ENCODE results near the gene NCOA3. TPM values are rescaled to one million over a fixed set of nuclear protein-coding genes. Genes with fewer than 3 reads are reported as not detected.

Gene NCOA3
- total RNA-seq, 2 donors from 2014 or later: 63.6 to 66.6 TPM

DNA sequence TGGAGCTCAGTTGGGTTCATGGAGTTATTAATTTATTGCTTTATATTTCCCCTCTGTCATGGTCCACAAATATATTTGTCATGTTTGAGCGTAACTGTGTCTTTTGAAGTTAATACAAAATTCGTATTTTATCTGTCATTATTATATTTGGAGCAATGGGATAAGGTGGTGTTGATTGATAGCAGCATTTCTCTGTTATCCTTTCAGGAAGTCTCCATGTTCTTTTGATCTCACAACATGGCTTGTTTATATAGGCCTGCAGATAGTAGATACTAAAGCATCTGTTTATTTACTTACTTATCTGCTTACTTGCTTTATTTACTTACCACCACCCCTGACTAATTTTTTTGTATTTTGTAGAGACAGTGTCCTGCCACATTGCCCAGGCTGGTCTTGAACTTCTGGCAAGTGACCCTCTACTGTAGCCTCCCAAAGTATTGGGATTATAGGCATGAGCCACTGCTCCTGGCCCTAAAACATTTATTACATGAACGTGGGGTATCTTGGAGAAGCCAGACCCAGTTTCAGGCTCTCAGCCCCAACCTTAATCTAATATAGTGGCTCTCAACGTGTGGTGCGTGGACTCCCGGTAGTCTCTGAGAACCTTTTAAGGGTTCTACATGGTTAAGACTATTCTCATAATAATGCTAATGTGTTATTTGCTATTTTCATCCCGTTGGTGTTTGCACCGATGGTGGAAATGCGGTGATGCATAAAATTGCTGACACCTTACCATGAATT lies 104.2 kb downstream of the NCOA3 start:
- ATAC-seq (no peak), DNase-seq (ENCODE audit: low spot score) (no peak)
- no peaks in the 10 kb centered on the region for H3K27me3 Mint-ChIP-seq
- H3K4me1 Mint-ChIP-seq (ENCODE audit: low read depth in 2 of 2): peaks cover 48% of the 10 kb centered on the region in 2 donors
- H3K36me3 Mint-ChIP-seq: no peaks in the 10 kb centered on the region
- H3K4me3 Mint-ChIP-seq: peak overlapping the region; percentile 4
- H3K27ac Mint-ChIP-seq: peak overlapping the region; percentile 86 to 91
- no peaks in the 10 kb centered on the region for H3K9me3 Mint-ChIP-seq

DNA sequence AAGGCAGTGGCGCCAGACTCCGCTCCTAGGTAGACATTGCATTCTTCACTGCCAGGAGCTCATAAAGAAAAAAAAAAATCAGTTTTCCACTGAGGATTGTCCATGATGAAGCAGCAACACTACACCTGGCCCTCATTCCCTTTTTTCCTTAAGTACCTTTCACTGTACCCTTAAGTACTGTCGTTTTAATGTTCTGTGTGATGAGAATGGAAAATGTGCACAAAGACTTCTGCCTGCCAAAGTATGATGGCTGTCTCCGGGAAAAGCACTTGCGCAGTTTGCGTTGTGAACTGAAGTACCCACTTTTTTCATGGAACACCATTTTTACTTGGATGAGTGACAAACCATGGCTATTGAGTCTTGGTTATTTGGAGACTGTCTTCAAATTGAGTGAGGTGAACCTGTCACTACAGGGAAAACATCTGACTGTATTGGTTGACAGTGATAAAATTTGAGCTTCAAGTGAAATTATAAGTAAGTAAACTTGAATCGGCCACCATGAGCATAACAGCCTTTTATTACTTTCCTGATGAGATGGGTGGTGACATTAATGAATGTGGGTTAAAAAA lies 104.8 kb downstream of the NCOA3 start:
- Mint-ChIP-seq H3K9me3 (no peaks in the 10 kb centered on the region), H3K4me1 (ENCODE audit: low read depth in 2 of 2) (peaks cover 54% of the 10 kb centered on the region in 2 donors), H3K4me3 (peak overlapping the region; percentile 66), H3K27ac (peak overlapping the region; percentile 86 to 91), H3K36me3 (no peaks in the 10 kb centered on the region), H3K27me3 (no peaks in the 10 kb centered on the region)
- DNase-seq (ENCODE audit: low spot score) (no peak), ATAC-seq (no peak)

DNA sequence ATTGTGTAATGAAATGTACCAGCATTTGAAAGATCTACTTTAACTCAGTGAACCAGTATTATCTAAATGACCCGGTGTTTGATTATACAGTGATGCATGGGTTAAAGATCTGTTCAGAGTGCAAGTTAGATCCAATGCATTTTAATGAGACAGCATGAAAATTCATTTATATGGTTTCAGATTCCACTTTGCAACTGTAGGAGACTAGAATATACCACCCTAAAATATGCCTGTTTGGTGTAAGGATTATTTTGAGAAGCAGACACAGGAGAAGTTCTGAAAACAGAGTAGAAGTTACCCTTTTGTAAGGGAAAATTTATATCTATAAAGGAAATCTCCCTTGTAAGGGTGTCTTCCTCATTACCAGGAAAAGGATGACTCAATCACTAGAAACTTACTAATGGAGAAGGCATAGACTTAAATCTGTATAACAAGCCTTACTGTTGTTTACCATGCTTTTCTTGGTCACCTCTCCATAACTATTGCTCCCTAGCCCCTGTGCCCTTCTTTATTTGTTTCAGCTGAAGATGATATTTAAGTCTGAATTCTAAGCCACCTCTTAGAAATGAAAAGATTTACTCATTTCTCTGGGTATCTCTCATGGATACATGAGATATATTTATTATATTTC lies 105.4 kb downstream of the NCOA3 start:
- H3K36me3 Mint-ChIP-seq: no peaks in the 10 kb centered on the region
- ATAC-seq: peak; percentile 63 to 77
- H3K9me3 Mint-ChIP-seq: no peaks in the 10 kb centered on the region
- peak overlapping the region; percentile 86 to 91 for H3K27ac Mint-ChIP-seq
- H3K4me1 Mint-ChIP-seq (ENCODE audit: low read depth in 2 of 2): peaks cover 54 to 58% of the 10 kb centered on the region in 2 donors
- DNase-seq (ENCODE audit: low spot score): no peak
- peak overlapping the region; percentile 66 for H3K4me3 Mint-ChIP-seq
- H3K27me3 Mint-ChIP-seq: no peaks in the 10 kb centered on the region

DNA sequence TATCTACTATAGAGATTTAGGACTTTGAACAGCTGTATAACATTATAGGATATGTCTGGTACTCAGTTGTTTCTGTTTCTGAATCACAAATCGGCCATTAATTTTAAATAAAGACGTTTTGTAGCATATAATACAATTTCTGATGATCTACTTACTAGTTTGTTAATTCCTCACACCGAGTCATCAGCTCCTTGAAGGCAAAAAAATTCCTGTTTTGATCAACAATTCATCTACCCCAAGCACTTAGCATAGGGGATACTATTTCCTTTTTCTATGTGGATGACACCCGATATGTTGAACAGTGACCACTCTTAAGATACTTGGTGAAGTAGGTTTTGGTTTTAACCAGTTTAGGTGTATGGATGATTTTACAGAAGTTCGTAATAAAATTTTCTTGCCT lies 107.3 kb downstream of the NCOA3 start:
- peaks cover 57 to 63% of the 10 kb centered on the region in 2 donors for H3K4me1 Mint-ChIP-seq (ENCODE audit: low read depth in 2 of 2)

DNA sequence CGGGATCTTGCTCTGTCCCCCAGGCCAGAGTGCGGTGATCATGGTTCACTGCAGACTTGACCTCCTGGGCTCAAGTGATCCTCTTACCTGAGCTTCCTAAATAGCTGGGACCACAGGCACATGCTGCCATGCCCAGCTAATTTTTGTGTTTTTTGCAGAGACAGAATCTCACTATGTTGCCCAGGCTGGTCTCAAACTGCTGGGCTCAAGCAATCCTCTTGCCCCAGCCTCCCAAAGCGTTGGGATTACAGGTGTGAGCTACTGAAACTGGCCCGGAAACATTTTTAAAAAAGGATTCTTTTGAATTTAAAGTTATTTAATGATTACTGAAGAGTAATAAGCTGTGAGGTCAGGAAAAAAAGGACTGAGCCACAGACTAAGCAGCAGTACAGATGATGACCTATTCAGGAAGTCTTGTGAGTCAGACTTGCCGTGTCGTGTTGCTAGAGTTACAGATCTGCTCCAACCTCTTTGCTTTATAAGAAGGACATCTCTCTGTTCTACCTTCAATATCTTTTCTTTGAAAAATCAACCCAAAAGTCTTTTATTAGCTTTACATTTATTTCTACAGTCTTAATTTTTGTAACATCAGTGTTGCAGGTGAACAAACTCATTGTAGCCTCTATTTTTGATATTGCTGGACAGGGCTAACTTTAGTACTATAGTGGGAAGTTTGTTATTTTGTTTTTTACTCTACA lies 108.7 kb downstream of the NCOA3 start:
- peaks cover 5% of the 10 kb centered on the region for H3K36me3 Mint-ChIP-seq
- H3K9me3 Mint-ChIP-seq: no peaks in the 10 kb centered on the region
- peak overlapping the region; percentile 53 for H3K4me3 Mint-ChIP-seq
- peak; percentile 90 to 95 for ATAC-seq
- DNase-seq (ENCODE audit: low spot score): peak; percentile 79
- H3K4me1 Mint-ChIP-seq (ENCODE audit: low read depth in 2 of 2): peaks cover 58 to 60% of the 10 kb centered on the region in 2 donors
- H3K27ac Mint-ChIP-seq: peak overlapping the region; percentile 86 to 98
- no peaks in the 10 kb centered on the region for H3K27me3 Mint-ChIP-seq

More for the DNA sequence above, 107.3 kb downstream of the NCOA3 start:
- Mint-ChIP-seq H3K36me3 (peaks cover 2% of the 10 kb centered on the region), H3K27ac (peak overlapping the region; percentile 86 to 91), H3K27me3 (no peaks in the 10 kb centered on the region), H3K9me3 (no peaks in the 10 kb centered on the region), H3K4me3 (no peak overlapping the region)
- no peak for ATAC-seq
- DNase-seq (ENCODE audit: low spot score): no peak

DNA sequence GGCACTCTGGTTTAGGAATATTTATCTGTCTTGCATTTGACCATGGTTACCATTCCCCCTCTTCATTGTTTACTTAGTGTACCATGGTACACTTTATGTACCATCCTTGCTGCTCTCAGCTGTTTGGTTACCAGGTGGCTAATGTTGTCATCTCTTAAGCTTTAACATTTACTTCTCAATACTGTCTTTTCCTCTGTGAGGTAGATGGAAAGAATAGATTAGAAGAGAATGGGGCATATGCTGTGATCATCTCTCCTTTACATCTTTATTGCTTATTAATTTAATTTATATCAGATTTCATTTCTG lies 109.2 kb downstream of the NCOA3 start:
- DNase-seq (ENCODE audit: low spot score): no peak
- no peaks in the 10 kb centered on the region for H3K27me3 Mint-ChIP-seq
- peaks cover 5% of the 10 kb centered on the region for H3K36me3 Mint-ChIP-seq
- H3K9me3 Mint-ChIP-seq: no peaks in the 10 kb centered on the region
- peak overlapping the region; percentile 53 for H3K4me3 Mint-ChIP-seq
- H3K4me1 Mint-ChIP-seq (ENCODE audit: low read depth in 2 of 2): peaks cover 55 to 56% of the 10 kb centered on the region in 2 donors
- peak overlapping the region; percentile 86 to 98 for H3K27ac Mint-ChIP-seq
- peak; percentile 12 to 43 for ATAC-seq

DNA sequence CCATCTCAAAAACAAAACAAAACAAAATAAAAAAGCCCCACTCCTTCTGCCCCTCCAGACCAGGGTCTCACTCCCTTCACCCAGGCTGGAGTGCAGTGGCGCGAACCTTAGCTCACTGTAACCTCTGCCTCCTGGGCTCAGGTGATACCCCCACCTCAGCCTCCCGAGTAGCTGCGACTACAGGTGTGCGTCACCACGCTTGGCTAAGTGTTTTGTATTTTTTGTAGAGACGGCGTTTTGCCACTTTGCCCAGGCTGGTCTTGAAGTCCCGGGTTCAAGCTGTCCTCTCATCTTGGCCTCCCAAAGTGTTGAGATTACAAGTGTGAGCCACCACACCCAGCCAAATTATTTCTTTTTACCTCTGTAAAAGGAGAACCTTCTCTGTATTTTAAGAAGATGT lies 110.1 kb downstream of the NCOA3 start:
- H3K4me1 Mint-ChIP-seq (ENCODE audit: low read depth in 2 of 2): peaks cover 47 to 52% of the 10 kb centered on the region in 2 donors
- peak overlapping the region; percentile 45 to 98 for H3K27ac Mint-ChIP-seq
- no peak for DNase-seq (ENCODE audit: low spot score)
- H3K36me3 Mint-ChIP-seq: peaks cover 5% of the 10 kb centered on the region
- H3K9me3 Mint-ChIP-seq: no peaks in the 10 kb centered on the region
- no peaks in the 10 kb centered on the region for H3K27me3 Mint-ChIP-seq
- no peak for ATAC-seq
- no peak overlapping the region for H3K4me3 Mint-ChIP-seq

DNA sequence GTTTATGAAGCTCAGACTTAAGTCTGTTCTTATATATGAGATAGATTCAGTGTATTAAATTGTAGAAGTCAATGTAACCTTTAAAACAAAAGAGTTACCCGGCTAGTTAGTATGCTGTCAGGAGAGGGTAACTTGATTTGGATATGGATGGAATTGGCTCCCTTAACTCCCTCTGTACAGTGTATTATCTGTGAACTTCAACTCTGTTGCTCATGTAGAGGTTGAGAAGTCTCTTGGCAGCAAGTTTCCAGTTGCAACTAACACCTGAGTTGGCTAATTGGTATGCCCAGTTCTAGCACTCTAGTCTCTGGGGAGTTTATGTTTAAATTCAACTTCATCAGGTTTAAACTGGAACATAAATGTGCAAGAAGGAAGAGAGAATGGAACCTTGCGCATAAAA lies 111.0 kb downstream of the NCOA3 start:
- peak overlapping the region; percentile 45 to 98 for H3K27ac Mint-ChIP-seq
- H3K27me3 Mint-ChIP-seq: no peaks in the 10 kb centered on the region
- DNase-seq (ENCODE audit: low spot score) (no peak), ATAC-seq (no peak)
- H3K4me3 Mint-ChIP-seq: no peak overlapping the region
- peaks cover 45 to 48% of the 10 kb centered on the region in 2 donors for H3K4me1 Mint-ChIP-seq (ENCODE audit: low read depth in 2 of 2)
- peaks cover 5% of the 10 kb centered on the region for H3K36me3 Mint-ChIP-seq
- no peaks in the 10 kb centered on the region for H3K9me3 Mint-ChIP-seq

DNA sequence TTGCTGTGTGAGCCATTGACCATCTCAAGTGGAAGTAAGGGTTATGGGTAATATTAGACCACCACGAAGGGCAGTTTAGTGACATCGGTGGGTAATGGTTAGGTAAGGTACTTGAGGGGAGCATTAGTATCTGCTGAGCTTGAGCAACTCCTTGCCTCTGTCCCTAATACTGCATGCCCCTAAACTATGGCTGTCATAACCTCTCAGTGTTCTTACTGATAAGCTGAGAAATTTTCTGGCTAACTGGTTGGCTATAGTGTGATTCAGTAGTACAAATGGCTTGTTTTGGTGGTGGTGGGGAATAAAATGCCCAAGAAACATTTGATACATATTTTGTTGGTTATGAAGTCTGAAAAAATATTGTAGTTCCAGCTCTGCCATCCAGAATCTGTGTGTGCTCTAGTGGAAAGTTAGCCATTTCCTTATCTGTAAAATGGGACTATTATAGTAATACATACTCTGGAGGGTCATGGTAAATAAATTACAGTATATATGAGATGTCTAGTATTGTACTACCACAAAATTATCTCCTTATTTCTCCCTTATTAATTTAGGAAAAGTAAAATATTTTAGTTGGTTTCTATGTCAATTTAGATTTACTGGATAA lies 113.1 kb downstream of the NCOA3 start:
- DNase-seq (ENCODE audit: low spot score): no peak
- ATAC-seq: no peak
- Mint-ChIP-seq H3K4me3 (no peak overlapping the region), H3K27ac (peak overlapping the region in 1 of 2 donors; percentile 81), H3K9me3 (no peaks in the 10 kb centered on the region), H3K27me3 (no peaks in the 10 kb centered on the region), H3K36me3 (peaks cover 5% of the 10 kb centered on the region), H3K4me1 (ENCODE audit: low read depth in 2 of 2) (peaks cover 39 to 45% of the 10 kb centered on the region in 2 donors)

DNA sequence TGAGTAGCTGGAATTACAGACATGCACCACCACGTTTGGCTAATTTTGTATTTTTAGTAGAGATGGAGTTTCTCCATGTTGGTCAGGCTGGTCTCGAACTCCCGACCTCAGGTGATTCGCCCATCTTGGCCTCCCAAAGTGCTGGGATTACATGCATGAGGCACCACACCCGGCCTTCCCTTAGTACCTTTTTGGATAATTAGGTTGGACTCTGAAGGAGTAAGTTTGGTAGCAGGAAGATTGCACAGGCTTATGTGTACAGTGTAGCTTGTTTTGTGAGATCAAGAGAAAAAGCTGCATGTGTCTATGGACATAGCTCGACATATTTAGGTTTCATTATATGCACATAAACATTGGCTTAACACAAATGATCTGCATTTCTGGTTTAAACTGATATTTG lies 116.8 kb downstream of the NCOA3 start:
- H3K27me3 Mint-ChIP-seq: no peaks in the 10 kb centered on the region
- no peak overlapping the region for H3K4me3 Mint-ChIP-seq

DNA sequence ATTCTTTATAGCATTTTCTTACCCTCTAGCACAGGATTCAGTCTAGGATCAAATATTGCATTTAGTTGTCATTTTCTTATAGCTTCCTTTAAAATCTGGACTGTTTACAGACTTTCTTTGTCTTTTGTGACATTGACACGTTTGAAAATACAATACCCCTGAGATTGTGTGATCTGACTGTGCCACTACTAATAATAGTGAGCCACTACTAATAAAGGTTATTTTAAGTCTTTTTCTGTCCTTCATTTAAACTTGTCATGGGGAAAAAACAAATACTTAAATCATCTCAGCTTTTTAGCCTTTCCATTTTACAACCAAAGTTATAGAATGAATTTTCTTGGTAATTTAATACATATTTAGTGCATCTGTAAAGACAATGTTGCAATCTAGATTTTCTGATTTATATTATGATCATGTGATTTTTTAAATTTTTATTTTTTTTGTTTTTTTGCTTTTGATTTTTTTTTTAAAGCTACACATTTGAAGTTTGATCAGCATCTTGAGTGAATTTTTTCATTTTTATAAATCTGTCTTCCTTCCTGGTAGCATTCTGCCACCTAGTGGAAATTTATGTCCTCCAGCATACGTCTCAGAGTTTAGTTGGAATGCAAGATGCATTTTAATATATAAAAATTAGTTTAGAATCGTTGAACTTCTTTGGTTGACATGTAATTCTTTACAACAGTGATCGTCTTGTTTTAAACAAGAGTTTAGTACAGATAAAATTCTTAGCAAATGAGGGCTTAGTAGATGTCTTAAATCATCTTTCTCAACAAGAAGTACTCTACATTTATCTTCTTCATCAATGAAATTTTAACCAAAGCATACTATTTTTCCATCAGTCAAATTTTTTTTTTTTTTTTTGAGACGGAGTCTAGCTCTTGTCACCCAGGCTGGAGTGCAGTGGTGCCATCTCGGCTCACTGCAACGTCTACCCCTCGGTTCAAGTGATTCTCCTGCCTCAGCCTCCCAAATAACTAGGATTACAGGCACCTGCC lies 119.4 kb downstream of the NCOA3 start:
- H3K4me3 Mint-ChIP-seq: no peak overlapping the region
- peak overlapping the region in 1 of 2 donors; percentile 48 for H3K27ac Mint-ChIP-seq
- no peaks in the 10 kb centered on the region for H3K27me3 Mint-ChIP-seq
- DNase-seq (ENCODE audit: low spot score) (no peak), ATAC-seq (no peak)
- H3K4me1 Mint-ChIP-seq (ENCODE audit: low read depth in 2 of 2): peaks cover 5 to 22% of the 10 kb centered on the region in 2 donors
- H3K9me3 Mint-ChIP-seq: no peaks in the 10 kb centered on the region
- H3K36me3 Mint-ChIP-seq: peaks cover 7% of the 10 kb centered on the region

More for the DNA sequence above, 116.8 kb downstream of the NCOA3 start:
- Mint-ChIP-seq H3K27ac (no peak overlapping the region), H3K36me3 (peaks cover 12% of the 10 kb centered on the region), H3K9me3 (no peaks in the 10 kb centered on the region), H3K4me1 (ENCODE audit: low read depth in 2 of 2) (peaks cover 18 to 33% of the 10 kb centered on the region in 2 donors)
- DNase-seq (ENCODE audit: low spot score) (no peak), ATAC-seq (no peak)

DNA sequence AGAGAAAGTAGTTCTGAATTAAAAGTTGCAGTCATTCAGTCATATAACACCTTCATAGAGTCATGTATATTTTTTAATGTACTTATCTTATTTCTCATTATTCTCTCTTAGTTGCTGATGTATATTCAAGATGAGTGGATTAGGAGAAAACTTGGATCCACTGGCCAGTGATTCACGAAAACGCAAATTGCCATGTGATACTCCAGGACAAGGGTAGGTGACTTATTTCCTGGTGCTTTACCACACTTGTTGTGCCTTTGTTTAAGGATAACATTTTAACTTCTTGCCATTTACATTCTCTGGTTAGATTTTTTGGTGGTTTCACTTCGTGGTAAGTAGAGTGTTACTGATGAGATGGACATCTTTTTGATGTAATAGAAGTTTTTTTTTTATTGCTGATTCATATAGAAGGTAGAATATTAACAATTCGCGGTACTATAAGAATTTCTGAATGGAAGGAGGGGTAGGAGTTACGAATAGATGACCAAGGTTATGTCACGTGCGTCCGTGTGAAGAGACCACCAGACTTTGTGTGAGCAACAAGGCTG lies 120.5 kb downstream of the NCOA3 start:
- no peaks in the 10 kb centered on the region for H3K27me3 Mint-ChIP-seq
- no peaks in the 10 kb centered on the region for H3K9me3 Mint-ChIP-seq
- DNase-seq (ENCODE audit: low spot score) (no peak), ATAC-seq (peak in 1 of 2 donors; percentile 24)
- H3K27ac Mint-ChIP-seq: peak overlapping the region in 1 of 2 donors; percentile 43
- H3K4me1 Mint-ChIP-seq (ENCODE audit: low read depth in 2 of 2): peaks cover 6 to 22% of the 10 kb centered on the region in 2 donors
- H3K4me3 Mint-ChIP-seq: peak overlapping the region; percentile 4
- H3K36me3 Mint-ChIP-seq: peaks cover 14% of the 10 kb centered on the region
